Measurements from ENCODE around the gene OR52E8.

OR52E8 gene

GRCh38 chr11:5857590-5857989 is at the start of gene OR52E8:
OR52E8 (minus strand) TSS chr11:5857690; CDS start chr11:5857690, 0 bp downstream.
- H3K9me3 Mint-ChIP-seq = no peaks in the 10 kb centered on the region
- H3K4me1 Mint-ChIP-seq = no peaks in the 10 kb centered on the region
- CTCF ChIA-PET = no interaction called here
- H3K4me3 Mint-ChIP-seq = no peak within 1 kb of the TSS
- DNase-seq = no peak
- no peaks in the 10 kb centered on the region for H3K36me3 Mint-ChIP-seq
- no peak within 1 kb of the TSS for H3K27ac Mint-ChIP-seq
- no peaks in the 10 kb centered on the region for H3K27me3 Mint-ChIP-seq

GRCh38 chr11:5899534-5899933 is 42.0 kb upstream of the OR52E8 start:
- Mint-ChIP-seq H3K9me3 (no peaks in the 10 kb centered on the region), H3K4me3 (no peak overlapping the region), H3K36me3 (no peaks in the 10 kb centered on the region), H3K4me1 (no peaks in the 10 kb centered on the region), H3K27ac (no peak overlapping the region), H3K27me3 (no peaks in the 10 kb centered on the region)
- no peak for DNase-seq
- CTCF ChIA-PET = no interaction called here

GRCh38 chr11:5892908-5893307 is 35.4 kb upstream of the OR52E8 start, which contains the start of gene OR52E5:
OR52E5 (plus strand) TSS chr11:5893208; CDS start chr11:5900777, 7,569 bp downstream.
- no peaks in the 10 kb centered on the region for H3K4me1 Mint-ChIP-seq
- H3K27me3 Mint-ChIP-seq = no peaks in the 10 kb centered on the region
- no peak within 1 kb of the TSS for H3K27ac Mint-ChIP-seq
- CTCF ChIA-PET = no interaction called here
- no peaks in the 10 kb centered on the region for H3K36me3 Mint-ChIP-seq
- H3K4me3 Mint-ChIP-seq = no peak within 1 kb of the TSS
- no peaks in the 10 kb centered on the region for H3K9me3 Mint-ChIP-seq
- DNase-seq = no peak

DNA sequence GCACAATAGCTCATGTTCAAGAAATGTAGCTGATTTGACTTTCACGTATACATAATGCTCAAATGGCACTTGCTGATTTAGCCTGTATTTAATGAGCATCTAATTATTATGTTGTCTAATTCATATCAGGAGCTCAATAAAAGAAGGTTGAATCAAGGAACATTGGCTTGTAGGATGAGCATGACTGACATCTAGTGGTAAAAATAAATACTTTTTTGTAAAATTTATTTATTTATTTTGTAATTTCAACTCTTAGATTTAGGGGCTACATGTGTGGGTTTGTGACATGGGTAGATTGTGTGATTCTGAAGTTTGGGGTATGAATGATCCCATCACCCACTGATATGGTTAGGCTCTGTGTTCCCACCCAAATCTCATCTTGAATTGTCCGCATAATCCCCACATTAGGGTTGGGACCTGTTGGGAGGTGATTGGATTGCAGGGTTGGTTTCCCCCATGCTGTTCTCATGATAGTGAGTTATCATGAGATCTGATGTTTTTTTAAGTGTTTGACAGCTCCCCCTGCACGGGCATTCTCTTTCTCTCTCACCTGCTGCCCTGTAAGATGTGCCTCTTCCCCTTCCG is 33.8 kb upstream of the OR52E8 start:
- H3K27me3 Mint-ChIP-seq = no peaks in the 10 kb centered on the region
- no peak for DNase-seq
- H3K4me3 Mint-ChIP-seq = no peak overlapping the region
- H3K4me1 Mint-ChIP-seq = no peaks in the 10 kb centered on the region
- no peaks in the 10 kb centered on the region for H3K36me3 Mint-ChIP-seq
- H3K27ac Mint-ChIP-seq = no peak overlapping the region
- CTCF ChIA-PET = interaction anchor here (0.7 to 1.4 kb wide), 3 partner anchors 18 to 415 kb away, joined by 3 to 8 read pairs (median 4); no protein-coding TSS in a partner anchor
- H3K9me3 Mint-ChIP-seq = no peaks in the 10 kb centered on the region

DNA sequence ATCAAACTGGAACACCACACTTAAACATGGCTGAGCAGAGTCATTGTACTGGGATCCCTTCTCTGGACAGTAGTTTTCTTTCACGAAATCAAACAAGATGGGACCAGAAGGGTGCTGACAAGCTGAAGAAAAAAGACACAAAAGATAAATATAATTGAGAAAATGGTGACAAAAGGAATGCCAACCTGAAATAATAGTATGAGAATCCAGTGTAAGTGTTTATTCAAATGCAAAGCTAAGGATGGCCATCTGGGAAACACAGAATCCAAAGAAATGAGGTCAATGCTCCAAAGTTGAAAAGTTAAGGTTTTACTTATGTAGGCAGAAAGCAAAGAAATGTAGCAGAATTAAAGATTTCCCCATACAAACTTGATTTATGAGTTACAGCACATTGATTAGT is 30.2 kb upstream of the OR52E8 start:
- no peak overlapping the region for H3K4me3 Mint-ChIP-seq
- no peak overlapping the region for H3K27ac Mint-ChIP-seq
- H3K27me3 Mint-ChIP-seq = no peaks in the 10 kb centered on the region
- no peaks in the 10 kb centered on the region for H3K9me3 Mint-ChIP-seq
- DNase-seq = no peak
- CTCF ChIA-PET = no interaction called here
- H3K4me1 Mint-ChIP-seq = no peaks in the 10 kb centered on the region
- H3K36me3 Mint-ChIP-seq = no peaks in the 10 kb centered on the region

GRCh38 chr11:5887172-5887571 is 29.7 kb upstream of the OR52E8 start:
- no peaks in the 10 kb centered on the region for H3K27me3 Mint-ChIP-seq
- no peaks in the 10 kb centered on the region for H3K9me3 Mint-ChIP-seq
- no peak overlapping the region for H3K27ac Mint-ChIP-seq
- DNase-seq = no peak
- CTCF ChIA-PET = no interaction called here
- H3K36me3 Mint-ChIP-seq = no peaks in the 10 kb centered on the region
- H3K4me1 Mint-ChIP-seq = no peaks in the 10 kb centered on the region
- H3K4me3 Mint-ChIP-seq = no peak overlapping the region

- Mint-ChIP-seq H3K27ac (no peak overlapping the region), H3K4me3 (no peak overlapping the region), H3K36me3 (no peaks in the 10 kb centered on the region), H3K27me3 (no peaks in the 10 kb centered on the region), H3K4me1 (no peaks in the 10 kb centered on the region), H3K9me3 (no peaks in the 10 kb centered on the region)
- CTCF ChIA-PET = no interaction called here
- no peak for DNase-seq
Measured at GRCh38 chr11:5881756-5882155, 24.3 kb upstream of the OR52E8 start.

DNA sequence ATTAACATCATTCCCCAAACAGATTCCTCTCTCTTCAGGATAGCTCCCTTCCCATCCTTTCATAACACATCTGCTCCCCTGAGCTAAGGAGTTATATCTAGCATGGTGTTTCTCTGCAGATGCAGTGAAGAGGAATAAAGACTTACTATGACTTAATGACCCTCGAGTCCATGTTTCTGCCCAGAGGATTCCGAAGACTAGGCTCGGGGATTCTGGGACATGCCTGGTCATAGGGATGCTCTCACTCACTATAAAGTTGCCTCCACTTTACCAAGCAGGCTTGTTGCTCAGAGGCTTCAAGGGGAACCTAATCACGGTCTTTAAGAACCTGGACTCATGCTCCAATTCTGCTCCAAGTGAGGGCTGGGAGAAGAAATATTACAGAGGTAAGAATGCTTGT is 22.8 kb upstream of the OR52E8 start, which contains the start of gene OR52E4:
Gene OR52E4 (plus strand): TSS at position 301 of the 400 bp plus-strand sequence. CDS start 3,664 bp downstream, outside the sequence.
- CTCF ChIA-PET = no interaction called here
- Mint-ChIP-seq H3K27ac (no peak within 1 kb of the TSS), H3K4me3 (no peak within 1 kb of the TSS)

DNA sequence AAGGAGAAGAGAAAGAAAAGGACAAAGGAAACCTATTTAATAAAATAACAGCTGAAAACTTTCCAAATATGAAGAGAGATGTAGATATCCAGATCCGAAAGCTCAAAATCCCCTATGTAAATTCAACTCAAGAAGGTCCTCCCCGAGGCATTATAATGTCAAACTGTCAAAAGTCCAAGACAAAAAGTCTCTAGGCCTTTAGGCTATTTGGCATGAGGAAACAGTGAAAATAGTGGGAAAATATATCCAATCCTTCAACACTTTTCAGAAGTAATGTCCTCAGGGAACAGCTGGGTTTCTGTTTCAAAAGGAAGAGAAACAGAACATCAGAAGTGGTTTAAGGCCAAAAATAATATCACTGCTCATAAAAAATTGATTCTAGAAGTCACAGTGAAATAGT is 21.1 kb upstream of the OR52E8 start:
- CTCF ChIA-PET = no interaction called here
- Mint-ChIP-seq H3K36me3 (no peaks in the 10 kb centered on the region), H3K9me3 (no peaks in the 10 kb centered on the region), H3K4me1 (no peaks in the 10 kb centered on the region), H3K4me3 (no peak overlapping the region), H3K27ac (no peak overlapping the region), H3K27me3 (no peaks in the 10 kb centered on the region)
- no peak for DNase-seq

More for the DNA sequence above, 22.8 kb upstream of the OR52E8 start, which contains the start of gene OR52E4:
- H3K36me3 Mint-ChIP-seq = no peaks in the 10 kb centered on the region
- no peaks in the 10 kb centered on the region for H3K4me1 Mint-ChIP-seq
- H3K9me3 Mint-ChIP-seq = no peaks in the 10 kb centered on the region
- DNase-seq = no peak
- no peaks in the 10 kb centered on the region for H3K27me3 Mint-ChIP-seq

GRCh38 chr11:5865826-5866225 is 8.3 kb upstream of the OR52E8 start:
- Mint-ChIP-seq H3K4me3 (no peak overlapping the region), H3K27me3 (no peaks in the 10 kb centered on the region), H3K36me3 (no peaks in the 10 kb centered on the region), H3K27ac (no peak overlapping the region), H3K9me3 (no peaks in the 10 kb centered on the region), H3K4me1 (no peaks in the 10 kb centered on the region)
- no peak for DNase-seq
- CTCF ChIA-PET = no interaction called here

GRCh38 chr11:5851002-5851401 is 6.5 kb downstream of the OR52E8 start:
- Mint-ChIP-seq H3K27ac (no peak overlapping the region), H3K27me3 (no peaks in the 10 kb centered on the region), H3K4me3 (no peak overlapping the region), H3K36me3 (no peaks in the 10 kb centered on the region), H3K9me3 (no peaks in the 10 kb centered on the region), H3K4me1 (no peaks in the 10 kb centered on the region)
- DNase-seq = no peak
- CTCF ChIA-PET = no interaction called here

DNA sequence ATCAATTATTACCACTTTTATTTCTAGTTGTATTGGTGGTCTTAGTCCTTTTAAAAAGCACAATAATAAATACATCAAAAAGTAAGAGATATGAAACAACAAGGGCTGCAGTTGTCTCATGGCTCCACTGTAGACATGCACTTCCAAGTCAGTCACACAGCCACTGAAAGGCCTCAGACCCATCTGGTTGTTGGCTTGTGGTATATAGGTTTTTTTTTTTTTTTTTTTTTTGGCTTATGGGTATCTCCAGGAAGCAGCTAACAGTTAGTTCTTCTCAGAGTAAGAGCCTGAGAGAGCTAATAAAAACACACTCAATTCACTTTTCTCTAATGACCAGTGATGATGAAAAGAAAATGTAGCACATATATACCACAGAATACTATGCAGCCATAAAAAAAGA is 9.8 kb downstream of the OR52E8 start:
- DNase-seq = no peak
- Mint-ChIP-seq H3K4me3 (no peak overlapping the region), H3K9me3 (no peaks in the 10 kb centered on the region), H3K36me3 (no peaks in the 10 kb centered on the region), H3K27me3 (no peaks in the 10 kb centered on the region), H3K27ac (no peak overlapping the region), H3K4me1 (no peaks in the 10 kb centered on the region)
- CTCF ChIA-PET = no interaction called here

DNA sequence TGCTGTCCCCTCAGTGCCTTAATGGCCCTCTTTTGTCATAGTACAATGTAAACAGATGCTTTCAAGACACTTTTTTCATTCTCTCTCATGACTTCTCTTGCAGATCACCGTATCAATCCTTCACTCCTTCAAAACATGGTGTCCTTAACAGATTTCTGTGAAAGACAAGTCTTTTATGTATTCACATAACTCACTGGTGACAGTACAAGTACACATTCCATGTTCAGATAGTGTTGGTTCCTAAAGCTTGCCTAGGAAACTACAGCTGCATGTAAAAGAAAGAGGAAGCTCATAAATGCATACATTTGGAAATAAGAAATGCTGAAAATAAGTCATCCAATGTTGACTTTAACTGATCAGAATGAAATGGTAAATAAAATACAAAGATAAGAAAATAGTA is 10.8 kb downstream of the OR52E8 start:
- H3K36me3 Mint-ChIP-seq = no peaks in the 10 kb centered on the region
- no peaks in the 10 kb centered on the region for H3K9me3 Mint-ChIP-seq
- H3K27me3 Mint-ChIP-seq = no peaks in the 10 kb centered on the region
- CTCF ChIA-PET = no interaction called here
- H3K4me1 Mint-ChIP-seq = no peaks in the 10 kb centered on the region
- DNase-seq = no peak
- no peak overlapping the region for H3K27ac Mint-ChIP-seq
- no peak overlapping the region for H3K4me3 Mint-ChIP-seq

GRCh38 chr11:5841797-5842196 is 15.7 kb downstream of the OR52E8 start, which contains the start of gene OR52E6:
OR52E6 (minus strand) TSS chr11:5841897; CDS start chr11:5841897, 0 bp downstream.
- Mint-ChIP-seq H3K27me3 (no peaks in the 10 kb centered on the region), H3K27ac (no peak within 1 kb of the TSS), H3K36me3 (no peaks in the 10 kb centered on the region), H3K4me3 (no peak within 1 kb of the TSS), H3K9me3 (no peaks in the 10 kb centered on the region), H3K4me1 (no peaks in the 10 kb centered on the region)
- CTCF ChIA-PET = no interaction called here
- DNase-seq = no peak

DNA sequence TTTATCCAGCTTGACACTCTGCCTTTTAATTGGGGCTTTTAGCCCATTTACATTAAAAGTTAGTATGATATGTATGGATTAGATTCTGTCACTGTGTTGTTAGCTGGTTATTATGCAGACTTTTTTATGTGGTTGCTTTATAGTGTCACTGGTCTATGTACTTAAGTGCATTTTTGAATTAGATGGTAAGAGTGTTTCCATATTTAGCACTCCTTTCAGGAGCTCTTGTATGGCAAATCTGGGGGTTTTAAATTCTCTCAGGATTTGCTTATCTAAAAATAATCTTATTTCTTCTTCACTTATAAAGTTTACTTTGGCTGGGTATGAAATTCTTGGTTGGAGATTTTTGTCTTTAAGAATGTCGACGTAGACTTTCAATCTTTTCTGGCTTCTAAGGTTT is 19.8 kb downstream of the OR52E8 start:
- DNase-seq = no peak
- H3K4me3 Mint-ChIP-seq = no peak overlapping the region
- no peaks in the 10 kb centered on the region for H3K4me1 Mint-ChIP-seq
- no peaks in the 10 kb centered on the region for H3K36me3 Mint-ChIP-seq
- no peak overlapping the region for H3K27ac Mint-ChIP-seq
- H3K9me3 Mint-ChIP-seq = no peaks in the 10 kb centered on the region
- CTCF ChIA-PET = no interaction called here
- no peaks in the 10 kb centered on the region for H3K27me3 Mint-ChIP-seq

DNA sequence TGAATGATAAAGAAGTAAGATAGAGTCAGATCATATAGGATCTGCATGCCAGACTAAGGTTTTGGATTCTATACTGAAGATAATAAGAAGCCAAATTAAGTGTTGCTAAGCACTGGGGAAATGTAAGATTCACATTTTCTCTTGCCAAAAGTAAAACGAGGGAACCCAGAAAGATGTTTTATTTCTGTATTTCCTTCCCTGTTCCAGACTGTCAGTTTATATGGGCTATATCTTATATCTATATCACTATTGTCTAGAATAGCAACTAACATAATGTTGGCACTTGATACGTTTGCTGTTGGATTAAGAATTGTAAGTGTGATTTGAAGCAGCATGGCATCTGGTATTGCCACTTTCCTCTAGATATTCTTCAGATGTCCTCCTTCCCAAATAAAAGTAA is 24.0 kb downstream of the OR52E8 start:
- no peaks in the 10 kb centered on the region for H3K36me3 Mint-ChIP-seq
- DNase-seq = no peak
- no peaks in the 10 kb centered on the region for H3K27me3 Mint-ChIP-seq
- no peaks in the 10 kb centered on the region for H3K4me1 Mint-ChIP-seq
- no peak overlapping the region for H3K4me3 Mint-ChIP-seq
- CTCF ChIA-PET = no interaction called here
- H3K27ac Mint-ChIP-seq = no peak overlapping the region
- H3K9me3 Mint-ChIP-seq = no peaks in the 10 kb centered on the region
